Activated CD4-positive, alpha-beta T cell treated with anti-CD3 and anti-CD28 coated beads, Interleukin-2, amount 50 U/mL, for 1 hour (primary cell): ENCODE results near the gene UBR2.
"Not testable (repeated sequence)": the region's sequence is repeated elsewhere in the genome, so short reads cannot be mapped to it uniquely, and the experiment has no call there.

Experiments
- DNase-seq: peaks from one replicate; pipeline ENCODE4 v3.0.0-alpha.2; 2020

The UBR2 gene

GRCh38 chr6:42729731-42730130 lies 165.9 kb downstream of the UBR2 start:
- DNase-seq, result no peak

- DNase-seq, result not testable (repeated sequence)
Observed at GRCh38 chr6:42733867-42734481, 170.1 kb downstream of the UBR2 start.

GRCh38 chr6:42735976-42736375 lies 172.1 kb downstream of the UBR2 start:
- no peak for DNase-seq

- no peak for DNase-seq
Observed at GRCh38 chr6:42740725-42741124, 176.9 kb downstream of the UBR2 start.

- DNase-seq, result no peak
Observed at GRCh38 chr6:42742116-42742894, 178.5 kb downstream of the UBR2 start.
